Karpas-422 (cell line): ENCODE results near the gene PRKG2. TPM values are rescaled to one million over a fixed set of nuclear protein-coding genes. Genes with fewer than 3 reads are reported as not detected.

Experiments
- DNase-seq: peaks from one replicate; pipeline ENCODE4 v3.0.0-alpha.2; 2015
- H2AFZ ChIP-seq: fragments of 200-600 bp; sonication (generic); 2 replicates; pipeline ENCODE4 v1.6.1; 2014; ENCODE audit warnings: antibody characterized with exemption, low read length, mixed read lengths
- H3K27ac ChIP-seq: fragments of 200-600 bp; sonication (generic); 2 replicates; pipeline ENCODE4 v1.5.1; 2014; ENCODE audit warnings: mild to moderate bottlenecking, low read length, moderate library complexity
- H3K27me3 ChIP-seq: fragments of 200-600 bp; sonication (generic); 2 replicates; pipeline ENCODE4 v1.6.1; 2014; ENCODE audit warnings: low read length, mixed read lengths
- H3K36me3 ChIP-seq: fragments of 200-600 bp; sonication (generic); 2 replicates; pipeline ENCODE4 v1.6.1; 2014; ENCODE audit warnings: low read length, mixed read lengths; ENCODE audit not compliant: insufficient read depth
- H3K4me1 ChIP-seq: fragments of 200-600 bp; sonication (generic); 2 replicates; pipeline ENCODE4 v1.6.1; 2014; ENCODE audit warnings: mild to moderate bottlenecking, low read length, mixed read lengths
- H3K4me2 ChIP-seq: fragments of 200-600 bp; sonication (generic); 2 replicates; pipeline ENCODE4 v1.6.1; 2014; ENCODE audit warnings: low read length, low read depth, mild to moderate bottlenecking; ENCODE audit not compliant: poor library complexity, severe bottlenecking
- H3K4me3 ChIP-seq: fragments of 200-600 bp; sonication (generic); 2 replicates; pipeline ENCODE4 v1.5.1; 2014; ENCODE audit warnings: mild to moderate bottlenecking, antibody characterized with exemption, low read length, mixed read lengths
- H3K79me2 ChIP-seq: fragments of 200-600 bp; sonication (generic); 2 replicates; pipeline ENCODE4 v1.6.1; 2014; ENCODE audit warnings: mild to moderate bottlenecking, low read length, mixed read lengths
- H3K9ac ChIP-seq: fragments of 200-600 bp; sonication (generic); 2 replicates; pipeline ENCODE4 v1.6.0; 2014; ENCODE audit warnings: low read length
- H3K9me2 ChIP-seq: fragments of 200-600 bp; sonication (generic), shearing (Covaris generic); replicated peaks from 2 replicates; pipeline ENCODE4 v1.6.0; 2014; ENCODE audit warnings: mild to moderate bottlenecking, low read length, moderate library complexity; ENCODE audit not compliant: insufficient read depth
- H3K9me3 ChIP-seq: fragments of 300-700, 200-600 bp; sonication (generic); 2 replicates; pipeline ENCODE4 v1.6.1; 2014; ENCODE audit warnings: low read length, mixed read lengths
- H4K20me1 ChIP-seq: fragments of 200-600 bp; sonication (generic); 2 replicates; pipeline ENCODE4 v1.6.1; 2014; ENCODE audit warnings: mild to moderate bottlenecking, antibody characterized with exemption, low read length, low read depth; ENCODE audit not compliant: insufficient read depth
- total RNA-seq: library from RNA; depleted of rRNA; stranded (reverse); fragments of >200 nt; shearing (Covaris generic); gene quantifications from 2 replicates; pipeline ENCODE4 v1.2.3, GENCODE V29; 2014; ENCODE audit warnings: low replicate concordance

The PRKG2 gene
- total RNA-seq, 1 experiment from 2014 or later = not detected

- Histone ChIP-seq H4K20me1 (no peaks in the 10 kb centered on the region), H3K4me2 (no peak overlapping the region), H3K27ac (no peak overlapping the region), H2AFZ (no peak overlapping the region), H3K4me1 (no peaks in the 10 kb centered on the region), H3K9ac (no peak overlapping the region), H3K9me2 (no peaks in the 10 kb centered on the region), H3K9me3 (no peaks in the 10 kb centered on the region), H3K79me2 (no peaks in the 10 kb centered on the region), H3K36me3 (no peaks in the 10 kb centered on the region), H3K4me3 (no peak overlapping the region), H3K27me3 (no peaks in the 10 kb centered on the region)
- DNase-seq = no peak
These were observed 7.2 kb downstream of the PRKG2 start for GRCh38 chr4:81207828-81208227.

- no peaks in the 10 kb centered on the region for H3K79me2 ChIP-seq
- H3K36me3 ChIP-seq = no peaks in the 10 kb centered on the region
- no peaks in the 10 kb centered on the region for H4K20me1 ChIP-seq
- no peaks in the 10 kb centered on the region for H3K9me3 ChIP-seq
- DNase-seq = no peak
- no peak overlapping the region for H3K4me3 ChIP-seq
- H3K4me2 ChIP-seq = no peak overlapping the region
- no peaks in the 10 kb centered on the region for H3K4me1 ChIP-seq
- H2AFZ ChIP-seq = no peak overlapping the region
- no peak overlapping the region for H3K27ac ChIP-seq
- H3K9ac ChIP-seq = no peak overlapping the region
- H3K9me2 ChIP-seq = no peaks in the 10 kb centered on the region
- no peaks in the 10 kb centered on the region for H3K27me3 ChIP-seq
These were observed 9.7 kb downstream of the PRKG2 start for GRCh38 chr4:81205302-81205701.

GRCh38 chr4:81204571-81204970 is 10.5 kb downstream of the PRKG2 start:
- Histone ChIP-seq H3K4me3 (no peak overlapping the region), H4K20me1 (no peaks in the 10 kb centered on the region), H3K36me3 (no peaks in the 10 kb centered on the region), H3K9ac (no peak overlapping the region), H3K4me1 (no peaks in the 10 kb centered on the region), H3K27me3 (no peaks in the 10 kb centered on the region), H3K9me2 (no peaks in the 10 kb centered on the region), H3K27ac (no peak overlapping the region), H3K4me2 (no peak overlapping the region), H3K9me3 (no peaks in the 10 kb centered on the region), H3K79me2 (no peaks in the 10 kb centered on the region), H2AFZ (no peak overlapping the region)
- no peak for DNase-seq

GRCh38 chr4:81199831-81200230 is 15.2 kb downstream of the PRKG2 start:
- no peak for DNase-seq
- no peaks in the 10 kb centered on the region for H3K79me2 ChIP-seq
- no peak overlapping the region for H3K4me3 ChIP-seq
- H3K27ac ChIP-seq = no peak overlapping the region
- no peaks in the 10 kb centered on the region for H3K36me3 ChIP-seq
- no peak overlapping the region for H2AFZ ChIP-seq
- no peak overlapping the region for H3K9ac ChIP-seq
- no peaks in the 10 kb centered on the region for H3K4me1 ChIP-seq
- no peaks in the 10 kb centered on the region for H3K9me3 ChIP-seq
- no peak overlapping the region for H3K4me2 ChIP-seq
- H3K9me2 ChIP-seq = no peaks in the 10 kb centered on the region
- H4K20me1 ChIP-seq = no peaks in the 10 kb centered on the region
- H3K27me3 ChIP-seq = no peaks in the 10 kb centered on the region

GRCh38 chr4:81198609-81199008 is 16.4 kb downstream of the PRKG2 start:
- Histone ChIP-seq H3K79me2 (no peaks in the 10 kb centered on the region), H4K20me1 (no peaks in the 10 kb centered on the region), H3K9me3 (no peaks in the 10 kb centered on the region), H3K4me1 (no peaks in the 10 kb centered on the region), H3K27ac (no peak overlapping the region), H3K27me3 (no peaks in the 10 kb centered on the region), H3K36me3 (no peaks in the 10 kb centered on the region), H3K9ac (no peak overlapping the region), H3K9me2 (no peaks in the 10 kb centered on the region), H2AFZ (no peak overlapping the region), H3K4me3 (no peak overlapping the region), H3K4me2 (no peak overlapping the region)
- no peak for DNase-seq

- H3K4me2 ChIP-seq = no peak overlapping the region
- no peak overlapping the region for H3K4me3 ChIP-seq
- no peaks in the 10 kb centered on the region for H3K36me3 ChIP-seq
- H3K9me3 ChIP-seq = no peaks in the 10 kb centered on the region
- H4K20me1 ChIP-seq = no peaks in the 10 kb centered on the region
- no peaks in the 10 kb centered on the region for H3K4me1 ChIP-seq
- H3K9ac ChIP-seq = no peak overlapping the region
- H3K27ac ChIP-seq = no peak overlapping the region
- H3K9me2 ChIP-seq = no peaks in the 10 kb centered on the region
- H3K27me3 ChIP-seq = no peaks in the 10 kb centered on the region
- H3K79me2 ChIP-seq = no peaks in the 10 kb centered on the region
- no peak overlapping the region for H2AFZ ChIP-seq
- no peak for DNase-seq
These were observed 17.0 kb downstream of the PRKG2 start for GRCh38 chr4:81197864-81198524.

GRCh38 chr4:81196126-81196650 is 18.8 kb downstream of the PRKG2 start:
- no peak for DNase-seq

GRCh38 chr4:81195475-81195874 is 19.5 kb downstream of the PRKG2 start:
- H3K9me3 ChIP-seq = no peaks in the 10 kb centered on the region
- H3K4me3 ChIP-seq = no peak overlapping the region
- H3K9ac ChIP-seq = no peak overlapping the region
- no peak overlapping the region for H2AFZ ChIP-seq
- H4K20me1 ChIP-seq = no peaks in the 10 kb centered on the region
- H3K4me1 ChIP-seq = no peaks in the 10 kb centered on the region
- H3K4me2 ChIP-seq = no peak overlapping the region
- no peaks in the 10 kb centered on the region for H3K9me2 ChIP-seq
- H3K36me3 ChIP-seq = no peaks in the 10 kb centered on the region
- no peak for DNase-seq
- no peaks in the 10 kb centered on the region for H3K79me2 ChIP-seq
- no peaks in the 10 kb centered on the region for H3K27me3 ChIP-seq
- H3K27ac ChIP-seq = no peak overlapping the region

More at GRCh38 chr4:81196126-81196650, 18.8 kb downstream of the PRKG2 start:
- Histone ChIP-seq H3K36me3 (no peaks in the 10 kb centered on the region), H3K9me3 (no peaks in the 10 kb centered on the region), H3K9me2 (no peaks in the 10 kb centered on the region), H3K4me2 (no peak overlapping the region), H2AFZ (no peak overlapping the region), H3K4me1 (no peaks in the 10 kb centered on the region), H3K27me3 (no peaks in the 10 kb centered on the region), H3K79me2 (no peaks in the 10 kb centered on the region), H4K20me1 (no peaks in the 10 kb centered on the region), H3K4me3 (no peak overlapping the region), H3K27ac (no peak overlapping the region), H3K9ac (no peak overlapping the region)
